H1 (cell line): ENCODE results near the gene MOCS1.

ENCODE experiments used
- BACH1 ChIP-seq: IDR thresholded peaks from 2 replicates; pipeline ENCODE4 v1.6.1; 2012; ENCODE audit warnings: low read length, improper control_type of control experiment
- BRCA1 ChIP-seq: IDR thresholded peaks from 2 replicates; pipeline ENCODE4 v1.6.1; 2012; ENCODE audit warnings: low read depth, low read length, improper control_type of control experiment
- CEBPB ChIP-seq: IDR thresholded peaks from 2 replicates; pipeline ENCODE4 v1.6.1; 2012; ENCODE audit warnings: low read depth, low read length
- CTCF ChIP-seq, 3 experiments: IDR thresholded peaks; 1 replicate in 2 of 3; 2 replicates in 1 of 3; pipeline versions ENCODE4 v1.5.1 to v1.6.1; 2011; ENCODE audit warnings: low read length in 3 of 3, mild to moderate bottlenecking in 3 of 3, inconsistent platforms in 2 of 3, low read depth in 1 of 3, moderate library complexity in 1 of 3; ENCODE audit not compliant: insufficient read depth in 1 of 3; ENCODE audit errors: control extremely low read depth in 1 of 3
- EP300 ChIP-seq, 2 experiments: IDR thresholded peaks; 1 replicate in 1 of 2; 2 replicates in 1 of 2; pipeline ENCODE4 v1.6.1; 2011 to 2012; ENCODE audit warnings: low read depth in 2 of 2, low read length in 2 of 2, mild to moderate bottlenecking in 2 of 2, borderline replicate concordance in 1 of 2, inconsistent platforms in 1 of 2, moderate library complexity in 1 of 2
- EZH2 ChIP-seq: fragments of 200-600 bp; sonication (generic); IDR thresholded peaks from 2 replicates; pipeline ENCODE4 v1.7.1; 2012; ENCODE audit warnings: low read depth, mild to moderate bottlenecking, moderate library complexity, low read length, inconsistent platforms; ENCODE audit not compliant: severe bottlenecking
- GABPA ChIP-seq: IDR thresholded peaks from 2 replicates; pipeline ENCODE4 v1.6.1; 2011; ENCODE audit warnings: mild to moderate bottlenecking, low read length, moderate library complexity, borderline replicate concordance; ENCODE audit not compliant: insufficient read depth
- JUN ChIP-seq: IDR thresholded peaks from 2 replicates; pipeline ENCODE4 v1.6.1; 2011; ENCODE audit warnings: low read depth, mild to moderate bottlenecking, improper control_type of control experiment, low read length
- MAX ChIP-seq: IDR thresholded peaks from 2 replicates; pipeline ENCODE4 v1.6.1; 2012; ENCODE audit warnings: inconsistent platforms
- NRF1 ChIP-seq: IDR thresholded peaks from 2 replicates; pipeline ENCODE4 v1.6.1; 2011; ENCODE audit warnings: mild to moderate bottlenecking, low read depth, low read length, improper control_type of control experiment
- POLR2A ChIP-seq, 2 experiments: IDR thresholded peaks; 1 replicate in 1 of 2; 2 replicates in 1 of 2; pipeline ENCODE4 v1.6.1; 2011; ENCODE audit warnings: low read depth in 2 of 2, low read length in 2 of 2, mild to moderate bottlenecking in 2 of 2; ENCODE audit errors: control extremely low read depth in 1 of 2
- POLR2AphosphoS5 ChIP-seq: IDR thresholded peaks from 2 replicates; pipeline ENCODE4 v1.6.1; 2011; ENCODE audit warnings: low read depth, low read length

GRCh38 chr6:39884696-39885095 lies 49.6 kb downstream of the MOCS1 start:
- TF ChIP-seq JUN: no peak
- no peak for TF ChIP-seq EP300 (IDR thresholded peaks at IDR 0.05; ENCODE audit: borderline replicate concordance in 1 of 2, low read depth in 2 of 2, low read length in 2 of 2)
- TF ChIP-seq POLR2A (IDR thresholded peaks at IDR 0.05; ENCODE audit: control extremely low read depth in 1 of 2, low read depth in 2 of 2, low read length in 2 of 2): no peak
- no peak for TF ChIP-seq BRCA1
- no peak for TF ChIP-seq POLR2AphosphoS5
- TF ChIP-seq CTCF (IDR thresholded peaks at IDR 0.05; ENCODE audit: control extremely low read depth in 1 of 3, insufficient read depth in 1 of 3, low read depth in 1 of 3, low read length in 3 of 3): no peak
- no peak for TF ChIP-seq BACH1
- TF ChIP-seq EZH2: no peak
- no peak for TF ChIP-seq MAX
- no peak for TF ChIP-seq NRF1
- TF ChIP-seq GABPA: no peak
- TF ChIP-seq CEBPB: no peak
